DMS114 treated with DMSO at 0.1 percent for 48 hours (cell line): ENCODE results near the gene IPO4.
A peak's percentile ranks its signal among the peaks of the same experiment; 100 is the strongest.
"Not testable (repeated sequence)": the region's sequence is repeated elsewhere in the genome, so short reads cannot be mapped to it uniquely, and the experiment has no call there.

Experiments
- DNase-seq: peaks from one replicate; lab custom pipeline; 2025; ENCODE audit not compliant: unreplicated experiment; lab: John Stamatoyannopoulos, UW

Gene IPO4

DNA sequence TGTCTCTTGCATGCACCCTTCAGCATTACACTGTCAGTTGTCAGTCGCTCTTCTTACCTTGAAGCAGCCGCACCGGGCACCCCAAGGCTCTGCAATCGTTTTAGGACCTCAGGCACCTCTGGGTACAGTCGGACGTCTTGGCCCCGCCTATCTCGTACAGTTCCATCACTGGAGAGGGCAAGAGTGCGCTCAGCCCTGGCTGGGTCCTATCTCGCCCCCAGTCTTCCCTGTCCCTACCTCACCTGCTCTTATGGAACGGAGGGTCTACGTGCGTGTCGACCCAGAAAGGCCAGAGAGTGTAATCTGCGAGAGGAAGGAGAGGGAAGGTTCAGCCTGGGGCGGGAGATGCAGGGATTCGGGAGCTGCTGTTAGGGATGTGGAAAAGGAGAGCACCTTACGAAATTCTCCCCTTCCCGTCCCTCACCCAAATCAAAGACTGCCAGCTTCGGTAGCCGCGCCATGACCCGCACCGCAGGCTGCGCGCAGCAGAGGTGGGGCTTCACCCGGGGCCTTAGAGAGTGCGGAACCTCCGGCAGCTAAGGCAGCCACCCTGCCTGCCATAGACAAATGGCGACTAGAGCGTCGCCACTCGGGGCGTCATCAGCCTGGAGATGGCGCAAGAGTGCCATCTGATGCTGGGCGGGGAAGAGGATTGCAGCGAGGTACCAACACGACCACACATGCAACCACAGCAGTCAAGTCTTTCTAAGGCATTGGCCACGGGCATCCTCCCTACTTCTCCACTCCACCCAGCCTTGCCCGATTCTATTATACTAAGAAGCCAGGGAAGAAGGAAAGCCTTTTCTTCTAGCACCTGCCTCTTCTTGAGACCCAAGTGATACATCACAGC is 27.1 kb upstream of the IPO4 start, which contains the start of gene MDP1:
MDP1 (minus strand) TSS at position 572 of the 850 bp plus-strand sequence; CDS start at position 461, 111 bp downstream.
- peak; percentile 61 for DNase-seq

DNA sequence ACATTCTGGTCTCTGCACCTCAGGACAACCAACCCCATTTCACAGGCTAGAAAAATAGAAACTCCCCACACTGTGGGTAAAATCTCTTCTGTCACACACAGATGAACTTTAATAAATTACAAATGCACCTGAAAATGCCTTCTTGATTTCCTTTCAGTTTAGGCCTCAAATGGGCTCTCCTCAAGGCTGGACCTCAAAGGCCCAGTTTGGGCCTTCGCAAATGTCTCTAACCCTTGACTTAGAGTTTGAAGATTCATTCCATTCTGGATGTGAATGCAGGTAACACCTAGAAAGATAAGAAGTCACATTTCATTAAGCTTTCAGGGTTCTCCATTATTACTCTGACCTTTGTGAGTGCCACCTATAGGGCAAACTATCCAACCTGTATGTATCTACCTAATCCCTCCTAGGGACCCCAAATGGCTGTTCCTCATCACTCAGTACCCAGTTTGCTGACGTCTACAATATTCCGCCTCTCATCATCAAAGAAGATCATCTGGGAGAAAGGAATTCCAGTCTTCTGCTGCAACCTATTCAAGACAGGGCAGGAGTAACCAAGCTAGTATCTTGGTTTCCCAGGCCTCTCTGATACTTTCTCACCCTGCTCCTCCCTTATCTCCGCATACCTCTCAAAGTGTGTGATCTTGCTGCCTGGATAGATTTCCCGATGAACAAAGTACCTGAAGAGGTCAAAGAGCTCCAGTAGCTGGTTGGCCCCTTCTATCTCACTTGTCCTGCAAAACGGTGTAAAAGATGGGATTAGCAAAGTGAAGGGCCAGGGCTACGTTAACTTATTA is 25.4 kb upstream of the IPO4 start:
- no peak for DNase-seq

DNA sequence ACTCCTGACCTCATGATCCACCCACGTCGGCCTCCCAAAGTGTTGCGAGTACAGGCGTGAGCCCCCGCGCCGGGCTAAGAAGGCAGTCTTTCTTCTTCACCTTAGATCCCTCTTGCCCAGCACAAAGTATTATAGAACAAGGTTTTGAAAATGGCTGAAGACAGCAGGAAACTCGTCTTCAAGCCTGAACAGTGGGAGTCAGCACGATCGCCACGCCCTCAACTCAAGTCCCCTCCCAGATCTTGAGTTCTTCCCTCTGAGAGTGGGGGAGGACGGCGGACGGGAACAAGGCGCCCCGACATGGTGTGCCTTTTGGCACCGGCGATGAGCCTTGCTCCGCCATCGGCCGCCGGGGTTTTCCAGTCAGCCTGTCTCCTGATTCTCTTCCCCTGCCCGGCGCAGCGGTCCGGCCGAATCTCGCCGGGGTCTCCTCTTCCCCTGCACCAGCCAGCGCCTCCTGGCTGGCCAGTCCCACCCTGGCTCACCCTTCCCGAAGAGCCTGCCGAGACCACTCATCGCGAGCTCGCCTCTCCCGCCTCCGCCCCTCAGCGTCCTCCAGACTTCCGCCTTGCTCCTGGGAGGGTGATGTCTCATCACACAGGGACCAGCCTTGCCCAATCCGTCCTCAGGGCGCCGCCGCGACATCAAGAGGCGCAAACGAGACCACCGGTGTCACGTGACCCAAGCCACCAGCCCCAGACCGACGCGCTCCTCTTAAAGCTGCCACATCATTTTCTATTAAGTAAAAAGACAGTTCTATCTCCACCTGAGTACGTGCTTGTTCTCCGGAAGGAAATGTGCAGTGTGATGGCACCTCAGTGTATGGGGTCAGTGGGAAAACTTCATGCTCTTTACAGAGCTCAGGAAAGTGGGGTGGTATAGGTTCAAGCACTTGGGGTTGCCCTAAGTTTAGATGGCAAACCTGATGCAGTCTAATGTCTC is 24.6 kb upstream of the IPO4 start, which contains the start of gene CHMP4A:
CHMP4A (minus strand) TSS at position 565 of the 942 bp plus-strand sequence; CDS start at position 516, 49 bp downstream.
- DNase-seq: peak; percentile 92

DNA sequence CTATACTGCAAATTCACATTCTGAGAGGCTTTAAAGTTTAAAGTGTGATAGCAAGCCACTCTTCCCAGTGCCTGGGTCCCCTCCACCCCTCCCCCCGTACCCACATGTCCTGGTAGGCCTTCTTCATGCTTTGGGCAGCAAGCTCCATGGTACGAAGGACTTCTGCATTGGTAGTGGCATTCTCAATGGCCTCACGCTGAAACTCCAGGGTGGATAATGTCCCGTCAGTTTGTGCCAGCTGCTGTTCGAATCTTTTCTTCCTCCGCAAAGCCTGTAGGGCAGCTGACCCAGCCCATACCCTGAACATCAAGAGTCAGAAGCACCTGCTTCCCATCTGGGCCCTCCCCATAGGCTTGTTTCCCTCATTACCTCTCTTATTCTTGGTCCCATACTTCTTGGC is 22.7 kb upstream of the IPO4 start:
- no peak for DNase-seq

DNA sequence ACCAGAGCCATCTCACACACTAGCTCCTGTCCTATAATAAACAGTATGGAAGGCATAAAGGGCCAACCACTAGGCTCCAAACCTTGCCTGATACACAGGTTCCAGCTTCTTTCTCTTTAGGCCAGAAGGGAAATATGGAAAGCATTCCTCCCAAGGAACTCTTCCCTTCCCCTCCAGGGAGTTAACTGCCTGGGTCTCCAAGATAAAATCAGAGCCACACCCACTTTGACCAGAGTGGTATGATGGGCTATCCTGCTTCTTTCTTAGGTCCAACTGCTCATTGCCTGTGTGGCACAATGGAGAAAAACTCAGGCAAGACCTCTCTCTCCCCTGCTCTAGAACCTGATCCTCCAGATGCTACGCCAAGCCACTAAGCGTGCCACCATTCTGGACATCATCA is 19.0 kb upstream of the IPO4 start:
- no peak for DNase-seq

DNA sequence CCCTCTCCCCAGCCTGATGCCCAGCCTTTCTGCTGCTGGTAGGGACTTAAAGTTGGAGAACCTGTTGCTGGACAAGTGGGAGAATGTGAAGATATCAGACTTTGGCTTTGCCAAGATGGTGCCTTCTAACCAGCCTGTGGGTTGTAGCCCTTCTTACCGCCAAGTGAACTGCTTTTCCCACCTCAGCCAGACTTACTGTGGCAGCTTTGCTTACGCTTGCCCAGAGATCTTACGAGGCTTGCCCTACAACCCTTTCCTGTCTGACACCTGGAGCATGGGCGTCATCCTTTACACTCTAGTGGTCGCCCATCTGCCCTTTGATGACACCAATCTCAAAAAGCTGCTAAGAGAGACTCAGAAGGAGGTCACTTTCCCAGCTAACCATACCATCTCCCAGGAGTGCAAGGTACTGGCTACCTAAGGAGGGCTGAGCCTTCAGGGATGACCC is 18.5 kb upstream of the IPO4 start:
- no peak for DNase-seq

DNA sequence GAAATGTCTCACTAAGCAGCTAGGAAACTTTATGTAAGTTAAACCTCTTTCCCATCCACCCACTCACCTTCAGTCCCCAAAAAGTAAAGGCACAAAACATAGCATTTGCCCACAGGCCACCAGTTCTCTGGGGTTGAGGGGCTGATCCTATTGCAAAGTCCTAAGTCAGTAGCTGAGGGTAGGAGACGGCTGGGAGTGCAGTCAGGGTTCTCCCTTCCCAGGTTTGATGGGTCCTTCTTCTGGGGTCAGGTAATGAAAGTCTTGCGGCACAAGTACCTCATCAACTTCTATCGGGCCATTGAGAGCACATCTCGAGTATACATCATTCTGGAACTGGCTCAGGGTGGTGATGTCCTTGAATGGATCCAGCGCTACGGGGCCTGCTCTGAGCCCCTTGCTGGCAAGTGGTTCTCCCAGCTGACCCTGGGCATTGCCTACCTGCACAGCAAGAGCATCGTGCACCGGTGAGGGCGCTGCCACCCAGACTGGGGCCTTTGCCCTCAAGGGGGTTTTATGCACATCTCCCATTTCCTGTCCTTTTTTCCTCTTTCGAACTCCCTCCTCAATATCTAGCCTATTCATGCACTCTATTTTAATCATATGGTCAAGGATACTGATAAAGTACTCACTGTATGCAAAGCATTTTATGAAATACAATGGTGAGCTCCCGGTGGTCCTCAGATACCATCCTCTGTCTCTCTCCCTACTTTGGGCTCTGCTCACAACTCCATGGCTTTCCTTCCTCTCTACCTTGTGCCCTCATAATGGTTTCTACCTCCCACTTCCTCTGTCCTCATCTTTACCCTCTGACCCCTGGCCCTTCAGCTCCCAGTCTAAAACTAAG is 17.9 kb upstream of the IPO4 start:
- DNase-seq: no peak

DNA sequence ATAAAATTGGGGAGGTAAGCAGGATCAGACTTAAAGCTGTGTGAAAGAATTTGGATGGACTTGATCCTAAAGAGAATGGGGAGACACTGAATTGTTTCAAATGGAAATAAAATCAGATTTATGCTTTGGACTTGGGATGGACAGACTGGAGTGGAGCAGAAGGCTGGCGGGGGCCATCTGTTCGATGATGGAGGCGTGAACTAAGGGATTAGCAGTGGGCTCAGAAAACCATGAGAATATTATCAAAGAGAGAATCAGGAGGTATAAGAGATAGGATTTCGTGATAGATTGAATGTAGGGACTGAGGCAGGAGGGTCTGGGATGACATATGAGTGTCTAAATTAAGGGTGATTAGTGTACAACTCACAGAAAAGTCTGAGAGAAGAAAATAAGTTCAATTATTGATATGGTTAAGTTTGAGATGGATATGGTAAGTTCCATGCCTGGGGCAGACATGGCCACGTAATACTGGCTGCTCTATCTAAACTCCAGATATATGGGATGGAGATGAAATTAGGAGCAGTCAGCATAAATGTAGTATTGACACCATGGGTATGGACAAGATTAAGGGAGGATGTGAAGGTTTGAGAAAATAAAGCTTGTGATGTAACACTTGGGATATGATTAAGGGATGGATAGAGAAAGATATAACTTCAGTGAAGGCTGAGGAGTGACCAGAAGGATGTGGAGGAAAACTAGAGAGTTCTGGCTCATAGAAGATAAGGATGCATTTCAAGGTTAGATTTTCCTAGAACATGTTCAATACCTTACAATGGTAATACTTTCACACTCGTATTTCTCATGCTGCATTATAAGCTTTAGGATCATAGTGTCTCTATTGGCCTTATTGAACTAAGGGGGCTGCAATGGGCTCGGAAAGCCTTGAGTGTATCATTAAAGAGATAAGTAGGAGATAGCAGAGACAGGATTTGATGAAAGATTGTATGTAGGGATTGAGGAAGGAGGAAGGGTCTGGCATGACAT is 15.8 kb upstream of the IPO4 start:
- no peak for DNase-seq

DNA sequence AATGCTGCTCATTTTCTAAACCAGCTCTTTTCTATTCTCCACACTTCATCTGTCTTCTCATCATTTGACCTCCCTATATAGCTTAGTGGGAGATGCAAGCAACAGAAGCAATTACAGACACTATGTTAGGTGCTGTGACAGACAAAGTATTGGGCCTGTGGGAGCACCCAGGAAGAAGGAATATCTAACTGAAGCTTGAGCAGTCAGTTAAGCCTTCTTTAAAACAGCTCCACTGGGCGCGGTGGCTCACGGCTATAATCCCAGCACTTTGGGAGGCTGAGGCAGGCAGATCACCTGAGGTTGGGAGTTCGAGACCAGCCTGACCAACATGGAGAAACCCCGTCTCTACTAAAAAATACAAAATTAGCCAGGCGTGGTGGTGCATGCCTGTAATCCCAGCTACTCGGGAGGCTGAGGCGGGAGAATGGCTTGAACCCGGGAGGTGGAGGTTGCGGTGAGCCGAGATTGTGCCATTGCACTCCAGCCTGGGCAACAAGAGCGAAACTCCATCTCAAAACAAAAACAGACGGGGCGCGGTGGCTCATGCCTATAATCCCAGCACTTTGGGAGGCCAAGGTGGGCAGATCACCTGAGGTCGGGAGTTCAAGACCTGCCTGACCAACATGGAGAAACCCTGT is 14.8 kb upstream of the IPO4 start:
- DNase-seq: not testable (repeated sequence)

DNA sequence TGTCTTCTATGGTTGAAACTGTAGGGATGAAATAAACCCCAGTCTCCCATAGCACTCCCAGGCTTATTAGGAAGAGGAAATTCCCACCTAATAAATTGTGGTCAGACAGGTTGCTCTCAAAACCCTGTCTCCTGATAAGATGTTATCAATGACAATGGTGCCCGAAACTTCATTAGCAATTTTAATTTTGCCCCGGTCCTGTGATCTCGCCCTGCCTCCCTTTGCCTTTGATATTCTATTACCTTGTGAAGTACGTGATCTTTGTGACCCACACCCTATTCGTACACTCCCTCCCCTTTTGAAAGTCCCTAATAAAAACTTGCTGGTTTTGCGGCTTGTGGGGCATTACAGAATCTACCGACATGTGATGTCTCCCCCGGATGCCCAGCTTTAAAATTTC is 13.9 kb upstream of the IPO4 start:
- not testable (repeated sequence) for DNase-seq

DNA sequence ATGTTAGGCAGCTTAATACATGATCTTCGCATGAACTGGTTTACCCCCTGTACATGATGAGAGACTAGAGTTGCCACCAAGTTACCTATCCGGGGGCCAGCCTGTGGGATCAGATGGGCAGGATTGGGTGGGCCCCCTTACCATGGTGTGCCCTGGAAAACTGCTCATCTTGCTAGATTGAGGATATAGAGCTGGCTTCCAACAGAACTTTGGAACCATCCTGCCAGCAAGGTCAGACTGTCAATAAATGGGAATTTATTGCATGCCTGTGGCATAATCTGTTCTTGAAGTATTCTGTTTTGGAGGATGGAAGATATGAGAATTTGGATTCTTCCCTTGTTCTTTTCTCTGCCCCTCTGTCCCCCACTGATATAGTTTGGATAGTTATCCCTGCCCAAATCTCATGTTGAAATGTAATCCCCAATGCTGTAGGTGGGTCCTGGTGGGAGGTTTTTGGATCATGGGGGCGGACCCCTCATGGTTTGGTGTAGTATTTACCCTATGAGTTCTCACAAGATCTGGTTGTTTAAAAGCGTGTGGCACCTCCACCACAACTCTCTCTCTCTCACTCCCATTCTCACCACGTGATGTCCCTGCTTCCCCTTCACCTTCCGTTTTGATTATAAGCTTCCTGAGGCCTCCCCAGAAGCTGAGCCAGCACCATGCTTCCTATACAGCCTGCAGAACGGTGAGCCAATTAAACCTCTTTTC is 10.4 kb upstream of the IPO4 start:
- no peak for DNase-seq

DNA sequence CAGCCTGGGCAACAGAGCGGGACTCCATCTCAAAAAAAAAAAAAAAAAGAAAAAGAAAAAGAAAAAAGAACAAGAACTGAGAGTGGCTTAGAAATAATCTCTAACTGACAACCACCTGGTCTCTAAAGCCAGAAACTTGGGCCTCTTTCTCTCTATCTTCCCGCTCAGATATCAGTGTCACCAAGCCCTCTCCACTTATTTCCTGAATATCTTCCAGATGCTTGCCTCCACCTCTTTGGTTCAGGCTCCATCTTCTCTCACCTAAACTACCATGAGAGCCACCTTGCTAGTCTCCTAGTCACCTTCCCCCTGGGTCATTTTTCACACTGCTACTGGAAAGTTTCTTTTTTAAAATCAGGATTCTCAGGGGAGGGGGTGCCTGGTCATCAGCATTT is 8.4 kb upstream of the IPO4 start:
- no peak for DNase-seq

DNA sequence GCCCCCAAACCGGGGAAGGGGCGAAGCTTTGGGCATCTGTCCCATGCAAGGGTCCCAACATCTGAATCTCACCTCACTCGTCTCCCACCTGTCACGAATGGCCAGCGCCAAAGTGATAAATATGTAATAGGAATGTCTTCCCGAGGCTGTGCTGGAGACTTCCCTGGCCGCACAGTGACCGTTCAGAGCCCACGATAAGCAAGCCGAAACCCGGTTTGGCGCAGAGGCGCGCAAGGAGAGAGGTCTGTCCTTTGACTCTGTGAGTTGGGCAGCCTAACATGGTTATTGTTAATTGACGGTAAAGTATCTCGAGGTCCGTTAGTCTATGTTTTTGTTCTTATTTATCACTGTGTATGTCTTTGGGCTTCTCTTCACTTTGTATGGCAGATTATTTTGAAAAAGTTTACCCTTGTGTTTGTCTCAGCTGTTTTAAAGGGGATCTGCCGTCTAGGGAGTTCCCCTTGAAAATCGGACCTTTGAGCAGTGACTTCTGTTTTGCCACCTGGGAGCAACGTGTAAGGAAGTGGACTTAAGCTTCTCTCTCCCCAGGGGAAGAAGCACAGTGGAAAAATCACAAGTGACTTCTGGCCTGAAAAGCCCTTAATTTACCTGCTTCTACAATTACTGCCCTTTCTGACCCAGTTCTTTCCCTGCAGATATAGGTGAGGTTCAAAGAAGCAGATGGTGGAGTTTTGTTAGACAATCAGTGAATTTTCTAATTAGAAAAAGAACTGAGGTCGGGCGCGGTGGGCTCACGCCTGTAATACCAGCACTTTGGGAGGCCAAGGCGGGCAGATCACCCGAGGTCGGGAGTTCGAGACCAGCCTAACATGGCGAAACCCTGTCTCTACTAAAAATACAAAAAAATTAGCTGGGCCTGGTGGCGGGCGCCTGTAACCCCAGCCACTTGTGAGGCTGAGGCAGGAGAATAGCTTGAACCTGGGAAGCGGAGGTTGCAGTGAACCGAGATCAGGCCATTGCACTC is 7.7 kb upstream of the IPO4 start:
- no peak for DNase-seq

DNA sequence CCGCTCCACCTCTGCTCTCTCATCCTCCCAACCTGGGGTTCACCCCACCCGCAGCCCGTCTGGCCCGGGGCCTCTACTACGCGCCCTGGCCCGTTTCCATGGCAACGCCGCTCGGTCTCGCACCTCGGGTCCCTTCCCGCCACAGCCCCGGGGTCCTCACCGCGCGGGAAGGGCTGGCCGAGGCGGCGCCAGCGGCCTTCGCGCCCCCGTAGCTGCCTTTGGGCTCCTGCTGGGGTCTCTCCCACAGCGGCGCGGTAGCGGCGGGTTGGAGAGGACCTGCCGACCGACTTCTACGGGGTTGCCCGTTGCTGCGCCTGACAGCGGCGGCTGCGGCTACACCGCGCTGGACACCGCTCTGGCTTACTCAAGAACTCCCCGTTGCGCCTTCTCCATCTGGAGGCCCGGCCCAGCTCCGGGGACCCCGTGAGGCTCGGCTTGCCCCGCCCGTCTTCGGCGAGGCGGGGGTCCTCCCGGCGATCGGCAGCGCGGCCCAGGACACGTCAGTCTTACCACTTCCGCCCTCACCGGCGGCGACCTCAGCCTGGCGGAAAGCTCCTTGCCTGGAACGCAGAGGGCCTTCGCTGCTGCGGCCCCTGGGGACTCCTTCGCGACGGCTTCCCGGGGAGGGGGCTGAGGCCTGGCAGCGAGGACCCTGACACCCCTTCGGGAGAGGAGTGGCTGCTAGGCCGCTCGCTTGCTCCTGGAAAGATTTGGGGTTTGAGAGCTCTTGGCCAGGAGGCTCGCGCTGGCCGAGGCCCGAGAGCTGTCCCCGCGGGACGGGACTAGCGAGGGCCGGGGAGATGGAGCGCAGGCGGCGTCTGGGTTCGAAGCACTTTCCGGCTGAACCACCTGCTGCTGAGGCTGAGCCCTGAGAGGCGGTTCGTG is 6.8 kb upstream of the IPO4 start, which contains the start of gene TM9SF1:
TM9SF1 (minus strand) TSS at position 256 of the 885 bp plus-strand sequence. CDS start 422 bp downstream, outside the sequence.
- peak; percentile 42 for DNase-seq

DNA sequence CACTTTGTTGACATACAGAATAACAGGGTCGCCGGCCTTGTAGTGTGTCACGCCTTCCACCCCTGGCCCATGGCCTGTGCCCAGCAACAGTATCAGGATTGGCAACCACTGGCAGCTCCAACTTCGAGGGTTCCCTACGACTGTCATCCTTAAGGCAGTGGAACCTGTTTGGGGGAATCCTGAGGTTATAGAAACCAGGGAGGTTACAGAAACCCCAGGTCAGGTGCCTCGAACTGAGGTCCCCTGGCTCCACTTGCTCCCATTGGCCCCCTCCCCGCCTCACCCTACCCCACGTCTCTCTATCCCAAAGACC is 6.2 kb upstream of the IPO4 start:
- no peak for DNase-seq
